ENCODE measurements around the gene RAB11A.

RAB11A gene

GRCh38 chr15:65869126-65869953, at the start of gene RAB11A:
RAB11A (plus strand) TSS chr15:65869491; CDS start chr15:65869586, 95 bp downstream.
- peak; percentile 86 for DNase-seq

DNA sequence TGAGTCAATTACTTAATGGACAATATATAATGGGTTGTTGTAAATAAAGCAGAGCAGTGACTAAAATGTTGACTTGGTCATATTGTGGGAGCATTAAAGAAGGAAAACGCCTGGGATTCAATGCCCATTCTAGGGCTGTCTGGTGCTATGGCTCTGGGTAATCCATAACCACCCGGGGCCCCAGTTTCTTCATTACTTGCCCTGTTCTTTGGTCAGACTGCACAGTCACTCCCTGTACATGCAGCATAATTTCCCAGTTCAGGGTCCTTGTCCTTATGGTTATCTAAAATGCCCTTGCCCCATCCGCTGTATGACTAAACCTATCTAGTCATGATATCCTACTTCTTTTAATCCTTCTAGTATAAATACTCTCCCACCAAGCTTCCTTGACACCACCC, 49.7 kb upstream of the RAB11A start:
- no peak for DNase-seq

- DNase-seq, result no peak
These were observed 48.2 kb upstream of the RAB11A start for GRCh38 chr15:65821070-65821469.

GRCh38 chr15:65822316-65822715, 47.0 kb upstream of the RAB11A start:
- DNase-seq, result no peak

DNA sequence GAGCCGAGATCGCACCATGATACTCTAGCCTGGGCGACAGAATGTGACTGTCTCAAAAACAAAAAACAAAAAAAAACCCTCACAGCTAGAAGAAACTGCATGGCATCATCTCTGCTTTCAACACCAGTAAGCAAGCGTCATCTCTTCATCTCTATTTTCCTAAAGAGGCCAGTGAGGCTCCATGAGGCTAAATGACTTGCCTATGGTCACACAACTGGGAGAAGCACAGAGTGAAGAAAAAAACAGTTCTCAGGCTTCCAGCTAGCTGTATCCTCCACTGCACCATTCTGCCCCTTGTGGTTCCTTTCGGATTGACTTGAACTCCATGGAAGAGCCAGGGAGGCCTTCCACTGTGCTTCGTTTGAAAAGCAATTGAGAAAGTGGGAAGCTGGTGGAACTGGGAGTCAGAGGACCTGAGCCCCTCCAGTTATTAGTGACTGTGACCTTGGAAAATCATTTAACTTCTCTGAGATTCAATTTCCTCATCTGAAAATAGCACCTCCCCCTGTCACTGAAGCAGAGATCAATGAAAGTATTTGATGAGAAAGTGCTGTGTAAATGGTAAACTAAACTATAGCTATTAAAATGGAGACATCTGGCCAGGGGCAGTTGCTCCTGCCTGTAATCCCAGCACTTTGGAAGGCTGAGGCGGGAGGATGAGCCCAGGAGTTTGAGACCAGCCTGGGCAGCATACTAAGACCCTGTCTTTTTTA, 45.1 kb upstream of the RAB11A start:
- no peak for DNase-seq

DNA sequence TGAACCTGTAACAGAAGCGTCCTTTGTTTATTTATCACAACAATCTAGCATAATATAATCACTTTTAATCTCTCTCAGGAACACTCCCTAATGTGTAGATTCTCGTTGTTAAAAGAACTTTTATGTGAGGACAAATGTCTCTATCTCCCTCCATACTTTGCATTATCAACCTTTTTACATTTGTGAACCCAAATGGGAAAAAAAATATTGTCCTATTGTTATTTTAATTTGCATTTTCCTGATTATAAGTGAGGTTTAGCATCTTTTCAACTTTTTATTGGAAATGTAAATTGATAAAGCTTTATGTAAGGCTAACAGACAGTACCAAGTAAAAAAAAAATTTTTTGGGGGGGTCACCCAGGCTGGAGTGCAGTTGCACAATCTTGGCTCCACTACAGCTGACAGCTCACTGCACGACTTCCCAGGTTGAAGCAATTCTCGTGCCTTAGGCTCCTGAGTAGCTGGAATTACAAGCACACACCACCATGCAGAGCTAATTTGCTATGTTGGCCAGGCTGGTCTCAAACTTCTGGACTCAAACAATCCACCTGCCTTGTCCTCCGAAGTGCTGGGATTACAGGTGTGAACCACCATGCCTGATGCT, 44.2 kb upstream of the RAB11A start:
- DNase-seq, result no peak

DNA sequence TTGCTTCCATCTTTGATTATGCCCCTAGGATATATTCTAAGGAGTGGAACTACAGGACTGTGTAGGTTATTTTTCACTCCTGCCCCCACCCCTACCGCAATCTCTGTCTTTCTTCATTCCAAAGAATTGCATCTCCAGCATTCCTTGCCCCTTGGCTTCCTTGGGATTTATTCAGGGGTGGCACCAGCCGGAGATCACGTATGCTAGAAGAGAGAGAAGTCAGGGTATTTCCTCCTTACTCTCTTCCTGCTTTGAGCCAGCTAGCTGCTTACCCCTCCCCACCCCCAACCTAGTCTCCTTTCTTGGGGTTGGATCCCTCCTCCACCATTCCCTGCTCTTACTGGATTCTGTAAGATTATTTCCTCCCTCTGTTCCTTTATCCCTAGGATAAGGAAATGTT, 42.2 kb upstream of the RAB11A start:
- DNase-seq, result no peak

GRCh38 chr15:65828585-65828984, 40.7 kb upstream of the RAB11A start:
- no peak for DNase-seq

GRCh38 chr15:65829130-65829764, 40.0 kb upstream of the RAB11A start:
- DNase-seq, result no peak

GRCh38 chr15:65832549-65833364, 36.5 kb upstream of the RAB11A start:
- peak; percentile 83 for DNase-seq

- peak; percentile 37 for DNase-seq
These were observed 35.6 kb upstream of the RAB11A start for GRCh38 chr15:65833501-65834205.

GRCh38 chr15:65834603-65835282, 34.5 kb upstream of the RAB11A start:
- no peak for DNase-seq

- DNase-seq, result no peak
These were observed 33.8 kb upstream of the RAB11A start for GRCh38 chr15:65835447-65835846.

DNA sequence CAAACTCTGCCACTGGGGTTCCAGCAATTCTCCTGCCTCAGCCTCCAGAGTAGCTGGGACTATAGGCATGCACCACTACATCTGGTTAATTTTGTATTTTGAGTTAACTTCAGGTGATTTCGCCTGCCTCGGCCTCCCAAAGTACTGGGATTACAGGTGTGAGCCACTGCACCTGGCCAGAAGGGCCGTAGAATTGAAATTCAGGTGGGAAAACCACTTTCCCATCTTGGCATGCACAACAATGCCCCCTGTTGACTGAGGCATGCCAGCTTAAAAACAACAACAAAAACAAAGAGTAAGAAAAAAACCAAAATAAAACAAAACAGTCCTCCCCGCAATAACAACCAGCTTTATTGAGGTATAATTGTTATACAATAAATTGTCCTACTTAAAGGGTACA, 32.6 kb upstream of the RAB11A start:
- DNase-seq, result no peak

DNA sequence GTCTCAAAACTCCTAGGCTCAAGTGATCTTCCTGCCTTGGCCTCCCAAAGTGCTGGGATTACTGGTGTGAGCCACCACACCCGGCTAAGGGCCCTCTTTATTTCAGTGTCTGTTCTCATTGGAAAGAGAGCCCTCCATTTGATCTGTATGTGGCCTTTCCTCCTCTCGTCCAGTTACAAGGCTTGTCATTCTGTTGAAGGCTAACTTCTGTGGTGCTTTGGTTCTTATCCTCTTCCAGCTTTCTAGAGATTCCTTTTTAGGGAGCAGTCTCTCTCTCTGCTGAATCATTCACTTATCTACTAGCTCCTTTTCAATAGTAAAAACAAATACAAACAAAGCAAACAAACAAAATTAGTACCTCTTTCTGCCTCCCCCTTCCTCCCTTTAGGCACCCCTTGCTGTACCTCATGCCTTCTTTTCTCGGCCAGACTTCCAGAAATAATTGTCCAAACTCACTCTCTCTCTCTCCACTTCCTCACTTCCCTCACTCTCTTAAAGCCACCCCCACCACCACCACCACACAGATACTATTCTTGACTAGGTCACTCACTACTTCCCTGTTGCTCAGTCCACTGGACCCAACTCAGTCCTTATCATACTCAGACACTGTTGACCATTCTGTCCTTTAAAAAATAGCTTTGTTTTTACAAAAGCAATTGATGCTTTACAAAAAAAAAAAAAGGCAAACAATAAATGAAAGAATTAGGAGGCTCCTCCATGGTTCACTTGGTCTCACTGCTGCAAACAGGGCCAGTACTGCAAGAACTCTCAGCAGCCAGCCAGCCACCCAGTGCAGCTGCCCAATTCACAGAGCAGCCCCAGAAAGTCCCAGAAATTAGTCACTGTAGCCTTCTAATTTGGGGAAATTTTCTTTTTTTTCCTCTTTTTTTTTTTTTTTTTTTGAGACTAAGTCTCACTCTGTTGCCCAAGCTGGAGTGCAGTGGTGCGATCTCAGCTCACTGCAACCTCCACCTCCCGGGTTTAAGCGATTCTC, 31.7 kb upstream of the RAB11A start:
- no peak for DNase-seq

DNA sequence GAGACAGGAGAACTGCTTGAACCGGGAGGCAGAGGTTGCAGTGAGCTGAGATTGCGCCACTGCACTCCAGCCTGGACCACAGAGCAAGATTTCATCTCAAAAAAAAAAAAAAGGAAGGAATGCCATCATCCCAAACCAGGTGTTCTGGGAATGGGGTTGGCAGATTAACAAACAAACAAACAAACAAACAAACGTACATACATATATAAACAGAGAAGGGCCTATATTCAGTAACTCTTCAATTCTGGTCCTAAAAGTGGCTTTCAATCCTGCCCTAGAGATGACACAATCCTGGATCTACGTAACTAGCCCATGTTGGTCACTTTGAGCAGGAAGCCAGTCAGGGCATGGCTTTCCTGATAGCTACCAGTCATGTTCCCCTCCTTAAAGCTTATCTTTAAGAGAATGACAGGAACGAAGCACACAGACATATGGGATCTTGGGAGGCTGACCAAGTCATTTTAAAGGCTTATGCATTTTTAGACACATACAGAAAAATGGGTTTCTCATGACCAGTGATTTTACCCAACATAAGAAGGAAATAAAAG, 29.9 kb upstream of the RAB11A start:
- no peak for DNase-seq

GRCh38 chr15:65839985-65840384, 29.3 kb upstream of the RAB11A start:
- DNase-seq, result no peak

DNA sequence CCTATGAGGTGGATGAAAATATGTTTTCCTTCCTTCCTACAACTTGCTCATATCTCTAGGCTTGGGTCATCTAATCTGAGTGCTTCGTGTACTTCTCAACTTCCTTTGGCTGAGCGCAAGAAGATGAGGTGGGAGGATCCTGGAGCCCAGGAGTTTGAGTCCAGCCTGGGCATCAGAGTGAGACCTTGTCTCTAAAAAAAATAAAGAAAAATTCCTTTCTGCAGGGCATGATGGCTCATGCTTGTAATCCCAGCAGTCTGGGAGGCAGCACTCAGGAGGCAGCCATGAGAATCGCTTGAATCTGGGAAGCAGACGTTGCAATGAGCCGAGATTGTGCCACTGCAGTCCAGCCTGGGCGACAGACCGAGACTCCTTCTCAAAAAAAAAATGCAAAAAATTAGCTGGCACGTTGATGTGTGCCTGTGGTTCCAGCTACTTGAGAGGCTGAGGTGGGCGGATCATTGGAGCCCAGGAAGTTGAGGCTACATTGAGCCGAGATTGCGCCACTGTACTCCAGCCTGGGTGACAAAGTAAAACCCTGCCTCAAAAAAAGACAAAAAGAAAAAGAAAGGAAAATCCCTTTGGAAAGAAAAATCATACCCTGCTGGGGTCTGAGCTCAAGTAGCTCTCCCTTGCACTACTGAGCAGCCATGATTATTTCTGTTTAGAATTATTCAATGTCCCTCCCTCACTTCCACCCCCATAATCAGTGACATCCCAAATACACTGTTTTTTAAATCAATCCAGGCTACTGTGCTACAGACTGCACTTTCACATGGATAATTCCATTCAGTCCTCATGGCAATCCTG, 28.0 kb upstream of the RAB11A start:
- no peak for DNase-seq

Measured in NCI-H510A (cell line).